HG02981 (cell line): Measurements from ENCODE around the gene S100A9.
"Not testable (repeated sequence)": the region's sequence is repeated elsewhere in the genome, so short reads cannot be mapped to it uniquely, and the experiment has no call there.

Experiments used
- ATAC-seq: cut with Tn5 transposase; IDR thresholded peaks from one replicate; pipeline ENCODE4 v1.9.1; 2021; ENCODE audit warnings: mild to moderate bottlenecking, moderate library complexity; ENCODE audit not compliant: unreplicated experiment

Gene S100A9

DNA sequence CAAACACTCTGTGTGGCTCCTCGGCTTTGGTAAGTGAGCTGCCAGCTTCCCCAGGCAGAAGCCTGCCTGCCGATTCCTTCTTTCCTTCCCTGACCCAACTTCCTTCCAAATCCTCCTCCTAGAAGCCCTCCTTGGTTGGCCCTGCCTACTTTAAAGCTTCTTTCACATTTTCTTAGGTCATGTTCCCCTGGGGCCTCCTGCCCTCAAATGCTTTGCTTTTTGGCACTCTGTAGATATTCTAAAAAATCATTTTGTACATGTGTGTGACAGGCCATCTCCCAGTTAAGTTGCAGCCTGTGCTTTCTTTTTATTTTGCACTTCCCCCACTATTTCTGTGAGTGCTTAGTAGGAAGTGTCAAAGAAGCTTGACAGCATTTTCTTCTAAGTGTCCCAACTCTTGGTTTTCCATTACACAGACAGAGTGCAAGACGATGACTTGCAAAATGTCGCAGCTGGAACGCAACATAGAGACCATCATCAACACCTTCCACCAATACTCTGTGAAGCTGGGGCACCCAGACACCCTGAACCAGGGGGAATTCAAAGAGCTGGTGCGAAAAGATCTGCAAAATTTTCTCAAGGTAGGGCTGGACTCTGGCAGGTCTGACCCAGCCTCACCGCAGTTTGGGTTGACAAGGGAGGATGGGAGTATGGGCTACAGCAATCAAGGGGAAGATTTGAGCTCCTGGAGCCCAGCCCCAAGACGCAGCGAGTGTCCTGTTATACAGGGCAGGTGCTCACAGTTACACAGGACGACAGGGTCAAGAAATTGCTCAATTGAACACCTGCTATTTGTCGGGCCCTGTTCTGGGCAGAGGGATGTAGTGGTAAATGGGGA, at the start of gene S100A9:
Gene S100A9 (plus strand): TSS at position 2 of the 838 bp plus-strand sequence. CDS start 430 bp downstream, at position 432.
- no peak for ATAC-seq

- no peak for ATAC-seq
These were observed 49.1 kb upstream of the S100A9 start for GRCh38 chr1:153308540-153308939.

- no peak for ATAC-seq
These were observed 48.2 kb upstream of the S100A9 start for GRCh38 chr1:153309441-153309840.

- ATAC-seq, result no peak
These were observed 47.1 kb upstream of the S100A9 start for GRCh38 chr1:153310526-153310925.

GRCh38 chr1:153312570-153313186, 45.0 kb upstream of the S100A9 start, which contains the start of gene PGLYRP3:
TSS of gene PGLYRP3 (minus strand) at chr1:153312952. CDS start at chr1:153310665, 2,287 bp downstream.
- ATAC-seq, result no peak

- no peak for ATAC-seq
These were observed 44.4 kb upstream of the S100A9 start for GRCh38 chr1:153313288-153313687.

DNA sequence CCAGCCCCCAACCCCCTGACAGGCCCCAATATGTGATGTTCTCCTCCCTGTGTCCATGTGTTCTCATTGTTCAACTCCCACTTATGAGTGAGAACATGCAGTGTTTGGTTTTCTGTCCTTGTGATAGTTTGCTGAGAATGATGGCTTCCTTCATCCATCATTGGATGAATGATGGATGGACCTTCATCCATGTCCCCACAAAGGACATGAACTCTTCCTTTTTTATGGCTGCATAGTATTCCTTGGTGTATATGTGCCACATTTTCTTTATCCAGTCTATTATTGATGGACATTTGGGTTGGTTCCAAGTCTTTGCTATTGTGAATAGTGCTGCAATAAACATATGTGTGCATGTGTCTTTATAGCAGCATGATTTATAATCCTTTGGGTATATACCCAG, 43.3 kb upstream of the S100A9 start:
- not testable (repeated sequence) for ATAC-seq

DNA sequence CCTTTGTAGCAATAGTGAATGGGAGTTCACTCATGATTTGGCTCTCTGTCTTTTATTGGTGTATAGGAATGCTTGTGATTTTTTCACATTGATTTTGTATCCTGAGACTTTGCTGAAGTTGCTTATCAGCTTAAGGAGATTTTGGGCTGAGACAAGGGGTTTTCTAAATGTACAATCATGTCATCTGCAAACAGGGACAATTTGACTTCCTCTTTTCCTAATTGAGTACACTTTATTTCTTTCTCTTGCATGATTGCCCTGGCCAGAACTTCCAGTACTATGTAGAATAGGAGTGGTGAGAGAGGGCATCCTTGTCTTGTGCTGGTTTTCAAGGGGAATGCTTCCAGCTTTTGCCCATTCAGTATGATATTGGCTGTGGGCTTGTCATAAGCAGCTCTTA, 41.6 kb upstream of the S100A9 start:
- ATAC-seq, result not testable (repeated sequence)

- ATAC-seq, result not testable (repeated sequence)
These were observed 39.5 kb upstream of the S100A9 start for GRCh38 chr1:153318145-153318544.

GRCh38 chr1:153322568-153322967, 35.1 kb upstream of the S100A9 start:
- no peak for ATAC-seq

- no peak for ATAC-seq
These were observed 32.7 kb upstream of the S100A9 start for GRCh38 chr1:153324912-153325311.

- ATAC-seq, result no peak
These were observed 23.8 kb upstream of the S100A9 start for GRCh38 chr1:153333902-153334301.

GRCh38 chr1:153336650-153337049, 21.0 kb upstream of the S100A9 start:
- ATAC-seq, result no peak

GRCh38 chr1:153337980-153338853, 19.4 kb upstream of the S100A9 start:
- no peak for ATAC-seq

DNA sequence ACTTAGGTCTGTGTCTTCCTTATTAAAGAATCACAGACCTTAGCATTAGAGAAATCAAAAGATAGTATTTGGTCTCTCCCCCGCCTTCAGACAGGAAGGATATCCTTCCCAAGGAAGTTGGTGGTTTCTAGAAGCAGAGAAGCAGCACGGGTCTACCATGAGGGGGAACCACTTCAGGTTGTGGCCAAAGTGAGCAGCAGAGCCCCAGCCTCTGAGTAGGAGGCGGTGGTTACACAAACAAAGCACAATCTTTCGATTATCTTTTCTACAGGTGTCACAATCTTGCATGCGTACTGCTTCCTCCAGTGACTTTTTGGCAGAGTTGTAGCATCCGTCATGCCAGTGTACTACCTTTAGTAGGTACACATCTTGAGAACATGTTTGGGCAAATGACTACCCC, 17.9 kb upstream of the S100A9 start:
- ATAC-seq, result no peak

GRCh38 chr1:153340356-153340755, 17.3 kb upstream of the S100A9 start:
- no peak for ATAC-seq

- no peak for ATAC-seq
These were observed 16.2 kb upstream of the S100A9 start for GRCh38 chr1:153341431-153341934.

GRCh38 chr1:153342178-153342577, 15.5 kb upstream of the S100A9 start:
- no peak for ATAC-seq

- no peak for ATAC-seq
These were observed 14.5 kb upstream of the S100A9 start for GRCh38 chr1:153343040-153343681.
